H1 (cell line): Measurements from ENCODE around the gene PCDHA12. TPM values are rescaled to one million over a fixed set of nuclear protein-coding genes. Genes with fewer than 3 reads are reported as not detected.

Experiments used
- CTCF ChIA-PET: fragments of 300-600 bp; sonication (Branson Sonifier 250); formaldehyde crosslinking; loops from one replicate; lab custom pipeline; 2021; ENCODE audit not compliant: partially characterized antibody; lab: Charles Lee
- POLR2A ChIA-PET: fragments of 300-600 bp; sonication (Branson Sonifier 250); formaldehyde crosslinking; loops from one replicate; lab custom pipeline; 2021; ENCODE audit warnings: inconsistent platforms; ENCODE audit not compliant: partially characterized antibody; lab: Charles Lee
- DNase-seq, 2 experiments: peaks; one replicate each; pipeline versions ENCODE4 v3.0.0 to v3.0.0-alpha.2; 2010 to 2022; ENCODE audit warnings: low spot score in 2 of 2, low read depth in 1 of 2, mixed read lengths in 1 of 2
- FAIRE-seq: peaks from 2 replicates; lab custom pipeline; 2011; peaks lifted over from hg19 to GRCh38; lab: Jason Lieb, UNC
- H2AFZ ChIP-seq: 2 replicates; pipeline ENCODE4 v1.8.1; 2012; ENCODE audit warnings: low read length, inconsistent platforms
- H2AK5ac ChIP-seq: 2 replicates; pipeline ENCODE4 v1.6.1; 2013; ENCODE audit warnings: low read depth, low read length
- H2BK120ac ChIP-seq: replicated peaks from 2 replicates; pipeline ENCODE3; 2013; ENCODE audit warnings: low read depth, low read length, inconsistent platforms
- H2BK12ac ChIP-seq: 2 replicates; pipeline ENCODE4 v1.6.1; 2013; ENCODE audit warnings: low read depth, low read length
- H2BK15ac ChIP-seq: 2 replicates; pipeline ENCODE4 v1.6.1; 2013; ENCODE audit warnings: low read length
- H2BK20ac ChIP-seq: 2 replicates; pipeline ENCODE4 v1.6.1; 2013; ENCODE audit warnings: low read length
- H2BK5ac ChIP-seq: 2 replicates; pipeline ENCODE4 v1.6.1; 2013; ENCODE audit warnings: low read depth, low read length
- H3K14ac ChIP-seq: 2 replicates; pipeline ENCODE4 v1.6.1; 2013; ENCODE audit warnings: inconsistent platforms; ENCODE audit not compliant: insufficient read length
- H3K18ac ChIP-seq: 2 replicates; pipeline ENCODE4 v1.6.1; 2013; ENCODE audit warnings: low read length; ENCODE audit errors: extremely low read depth
- H3K23ac ChIP-seq: 2 replicates; pipeline ENCODE4 v1.6.1; 2013; ENCODE audit warnings: inconsistent platforms; ENCODE audit not compliant: insufficient read length
- H3K23me2 ChIP-seq: 2 replicates; pipeline ENCODE4 v1.6.1; 2013; ENCODE audit warnings: low read depth, low read length
- H3K27ac ChIP-seq: 2 replicates; pipeline ENCODE4 v1.6.1; 2011; ENCODE audit warnings: low read depth, low read length, inconsistent platforms
- H3K27me3 ChIP-seq, 4 experiments: replicated peaks in 1 of 4; 1 replicate in 1 of 4; 2 replicates in 3 of 4; pipeline versions ENCODE4 v1.6.1 to v1.8.1; 2011 to 2013; ENCODE audit warnings: low read length in 3 of 4, mild to moderate bottlenecking in 3 of 4, inconsistent platforms in 2 of 4, mixed read lengths in 2 of 4, moderate library complexity in 1 of 4; ENCODE audit not compliant: control insufficient read depth in 3 of 4, insufficient read depth in 3 of 4; ENCODE audit errors: extremely low read depth in 1 of 4
- H3K36me3 ChIP-seq, 4 experiments: 2 replicates each; pipeline versions ENCODE4 v1.6.1 to v1.8.1; 2011 to 2013; ENCODE audit warnings: mild to moderate bottlenecking in 4 of 4, low read length in 3 of 4, moderate library complexity in 2 of 4, control low read depth in 1 of 4, inconsistent platforms in 1 of 4; ENCODE audit not compliant: insufficient read depth in 4 of 4, control insufficient read depth in 2 of 4
- H3K4ac ChIP-seq: replicated peaks from 2 replicates; pipeline ENCODE3; 2013; ENCODE audit warnings: low read length, low read depth, mixed read lengths, inconsistent platforms; ENCODE audit not compliant: insufficient read length
- H3K4me1 ChIP-seq, 4 experiments: replicated peaks in 1 of 4; 1 replicate in 1 of 4; 2 replicates in 3 of 4; pipeline versions ENCODE4 v1.6.1 to v1.8.1; 2011 to 2013; ENCODE audit warnings: low read length in 3 of 4, inconsistent platforms in 2 of 4, mixed read lengths in 1 of 4; ENCODE audit not compliant: insufficient read depth in 4 of 4, control insufficient read depth in 3 of 4
- H3K4me2 ChIP-seq, 2 experiments: 2 replicates each; pipeline versions ENCODE4 v1.6.1 to v1.8.1; 2011 to 2013; ENCODE audit warnings: low read depth in 2 of 2, low read length in 2 of 2, control low read depth in 1 of 2, inconsistent platforms in 1 of 2, mild to moderate bottlenecking in 1 of 2; ENCODE audit not compliant: insufficient read depth in 1 of 2
- H3K4me3 ChIP-seq, 4 experiments: fragments of 200-600, 300-600 bp in 1 of 4; sonication (generic), shearing (Covaris generic), sonication (Bioruptor Twin) in 1 of 4; 2 replicates each; pipeline versions ENCODE4 v1.5.1 to v1.8.1; 2011 to 2016; ENCODE audit warnings: low read length in 4 of 4, low read depth in 3 of 4, control low read depth in 2 of 4, inconsistent platforms in 2 of 4, mild to moderate bottlenecking in 2 of 4, mixed read lengths in 1 of 4, moderate library complexity in 1 of 4; ENCODE audit not compliant: insufficient read depth in 2 of 4; ENCODE audit errors: extremely low read depth in 1 of 4
- H3K56ac ChIP-seq: replicated peaks from 2 replicates; pipeline ENCODE3; 2013; ENCODE audit warnings: low read depth, mild to moderate bottlenecking, mixed read lengths, low read length, inconsistent platforms; ENCODE audit not compliant: insufficient read length
- H3K79me1 ChIP-seq: 2 replicates; pipeline ENCODE4 v1.6.1; 2013; ENCODE audit warnings: low read depth, low read length, control low read depth
- H3K79me2 ChIP-seq, 2 experiments: 2 replicates each; pipeline versions ENCODE4 v1.6.1 to v1.8.1; 2012 to 2013; ENCODE audit warnings: low read length in 2 of 2, mild to moderate bottlenecking in 2 of 2, inconsistent platforms in 1 of 2; ENCODE audit not compliant: insufficient read depth in 2 of 2, control insufficient read depth in 1 of 2
- H3K9ac ChIP-seq, 4 experiments: replicated peaks in 1 of 4; 1 replicate in 1 of 4; 2 replicates in 3 of 4; pipeline versions ENCODE4 v1.6.1 to v1.8.1; 2011 to 2013; ENCODE audit warnings: low read depth in 3 of 4, low read length in 3 of 4, control low read depth in 2 of 4, mild to moderate bottlenecking in 2 of 4, moderate library complexity in 2 of 4, inconsistent platforms in 1 of 4; ENCODE audit errors: extremely low read depth in 1 of 4
- H3K9me3 ChIP-seq, 2 experiments: 2 replicates each; pipeline versions ENCODE4 v1.6.1 to v1.8.1; 2012 to 2013; ENCODE audit warnings: mild to moderate bottlenecking in 2 of 2, moderate library complexity in 2 of 2, control low read depth in 1 of 2, inconsistent platforms in 1 of 2, low read depth in 1 of 2, low read length in 1 of 2, mixed read lengths in 1 of 2; ENCODE audit not compliant: insufficient read depth in 2 of 2
- H4K20me1 ChIP-seq, 2 experiments: replicated peaks in 1 of 2; 2 replicates each; pipeline versions ENCODE3 to v1.8.1; 2011 to 2013; ENCODE audit warnings: inconsistent platforms in 2 of 2, low read length in 2 of 2, mild to moderate bottlenecking in 1 of 2; ENCODE audit not compliant: insufficient read depth in 2 of 2, control insufficient read depth in 1 of 2
- H4K5ac ChIP-seq: 2 replicates; pipeline ENCODE4 v1.6.1; 2013; ENCODE audit warnings: low read length, low read depth, mixed read lengths, inconsistent platforms; ENCODE audit not compliant: insufficient read length
- H4K8ac ChIP-seq: 2 replicates; pipeline ENCODE4 v1.8.0; 2013; ENCODE audit warnings: mild to moderate bottlenecking, moderate library complexity, low read length, inconsistent platforms; ENCODE audit not compliant: insufficient read depth; ENCODE audit errors: extremely low read depth
- H4K91ac ChIP-seq: replicated peaks from 2 replicates; pipeline ENCODE3; 2013; ENCODE audit warnings: low read length, mixed read lengths, inconsistent platforms; ENCODE audit not compliant: insufficient read length
- ATF3 ChIP-seq: IDR thresholded peaks from 2 replicates; pipeline ENCODE4 v1.6.1; 2011; ENCODE audit warnings: low read depth, mild to moderate bottlenecking, low read length; ENCODE audit not compliant: insufficient read depth
- BRCA1 ChIP-seq: IDR thresholded peaks from 2 replicates; pipeline ENCODE4 v1.6.1; 2012; ENCODE audit warnings: low read depth, low read length, improper control_type of control experiment
- CHD2 ChIP-seq: IDR thresholded peaks from 2 replicates; pipeline ENCODE4 v1.6.1; 2012; ENCODE audit warnings: low read length, improper control_type of control experiment
- CTBP2 ChIP-seq: IDR thresholded peaks from 2 replicates; pipeline ENCODE4 v1.7.0; 2011; ENCODE audit warnings: borderline replicate concordance, mild to moderate bottlenecking, moderate library complexity, mixed read lengths, low read length; ENCODE audit not compliant: insufficient read depth, insufficient read length
- JUN ChIP-seq: IDR thresholded peaks from 2 replicates; pipeline ENCODE4 v1.6.1; 2011; ENCODE audit warnings: low read depth, mild to moderate bottlenecking, improper control_type of control experiment, low read length
- POLR2A ChIP-seq, 2 experiments: IDR thresholded peaks; 1 replicate in 1 of 2; 2 replicates in 1 of 2; pipeline ENCODE4 v1.6.1; 2011; ENCODE audit warnings: low read depth in 2 of 2, low read length in 2 of 2, mild to moderate bottlenecking in 2 of 2; ENCODE audit errors: control extremely low read depth in 1 of 2
- TBP ChIP-seq: IDR thresholded peaks from 2 replicates; pipeline ENCODE4 v1.6.1; 2011; ENCODE audit warnings: low read depth, low read length, improper control_type of control experiment
- ZNF274 ChIP-seq: IDR thresholded peaks from 2 replicates; pipeline ENCODE4 v1.7.0; 2012; ENCODE audit warnings: low read length, borderline replicate concordance; ENCODE audit errors: extremely low read depth
- WGBS, 2 experiments: shearing (Covaris generic) in 1 of 2; methylation state at CpG; one replicate each; pipeline versions ENCODE4 v1.1.6 to v1.1.7; 2013 to 2015; ENCODE audit warnings: low lambda C conversion rate in 2 of 2, mixed read lengths in 2 of 2, inconsistent platforms in 1 of 2, low coverage in 1 of 2, missing lambda C conversion rate in 1 of 2; ENCODE audit not compliant: insufficient replicate concordance in 2 of 2, insufficient coverage in 1 of 2, insufficient read length in 1 of 2; ENCODE audit errors: extremely low coverage in 1 of 2, missing lambda C conversion rate in 1 of 2; 5-methylcytosine and 5-hydroxymethylcytosine counted together
- polyA plus RNA-seq, 7 experiments: library from polyadenylated mRNA; depleted of rRNA in 3 of 7; stranded (reverse) in 5 of 7; unstranded in 2 of 7; fragments of >200 nt in 5 of 7; fragments of 200-250 nt in 2 of 7; gene quantifications; 1 replicate in 5 of 7; 2 replicates in 1 of 7; 4 replicates in 1 of 7; pipeline versions ENCODE4 v1.2.1 to v1.2.3, GENCODE V29; 2011 to 2013; ENCODE audit warnings: missing spikeins in 2 of 7, mixed read lengths in 2 of 7
- total RNA-seq: library from RNA; stranded (reverse); fragmentation: NEBNext Ultra II Directional; extraction: Animal tissue kit (Norgen Biotek cat#: 25700); gene quantifications from 2 replicates; pipeline ENCODE4 v1.2.1, GENCODE V29; 2021

PCDHA12 gene
- total and polyA plus RNA-seq, 2 of the 8 experiments (the other 6 are each of a cell fraction or from before 2014, with no cell fraction given) = 4.2 to 9.3 TPM

GRCh38 chr5:140916325-140916724, 41.2 kb downstream of the PCDHA12 start:
- no peak overlapping the region for H3K56ac ChIP-seq
- CTCF ChIA-PET = interaction anchor here (0.5 to 1.8 kb wide), 7 partner anchors 11 to 125 kb away, joined by 3 to 14 read pairs (median 3); no protein-coding TSS in a partner anchor
- no peaks in the 10 kb centered on the region for H3K36me3 ChIP-seq
- H3K18ac ChIP-seq = no peak overlapping the region
- H3K4ac ChIP-seq = no peak overlapping the region
- 86% methylated on average over 1 of the region's 1 CpG; no CpG with 5 or more reads in 1 of the 2 experiments for WGBS, 2 experiments
- H3K4me1 ChIP-seq = no peaks in the 10 kb centered on the region
- no peak overlapping the region for H3K27ac ChIP-seq
- H2AFZ ChIP-seq = no peak overlapping the region
- no peak overlapping the region for H2BK5ac ChIP-seq
- no peak overlapping the region for H3K4me3 ChIP-seq
- no peak overlapping the region for H4K8ac ChIP-seq
- no peak overlapping the region for H3K23ac ChIP-seq
- no peak overlapping the region for H2BK15ac ChIP-seq
- peaks cover 0 to 10% of the 10 kb centered on the region in 2 experiments for H4K20me1 ChIP-seq
- no peak overlapping the region for H2BK120ac ChIP-seq
- H2BK12ac ChIP-seq = no peak overlapping the region
- H3K79me2 ChIP-seq = no peaks in the 10 kb centered on the region
- no peaks in the 10 kb centered on the region for H3K9me3 ChIP-seq
- no peak overlapping the region for H3K9ac ChIP-seq
- no peaks in the 10 kb centered on the region; the same call in 1 of the 2 replicates for H3K79me1 ChIP-seq
- no peak overlapping the region for H2BK20ac ChIP-seq
- no peak for FAIRE-seq
- no peak for DNase-seq
- H4K91ac ChIP-seq = no peak overlapping the region
- no peak overlapping the region for H3K4me2 ChIP-seq
- H3K27me3 ChIP-seq = no peaks in the 10 kb centered on the region
- POLR2A ChIA-PET = no interaction called here
- H3K23me2 ChIP-seq = no peaks in the 10 kb centered on the region
- H2AK5ac ChIP-seq = no peak overlapping the region
- no peak overlapping the region for H4K5ac ChIP-seq
- H3K14ac ChIP-seq = no peak overlapping the region
- TF ChIP-seq POLR2A (IDR thresholded peaks at IDR 0.05; ENCODE audit: control extremely low read depth in 1 of 2, low read depth in 2 of 2, low read length in 2 of 2) = no peak
- no peak for TF ChIP-seq TBP
- no peak for TF ChIP-seq BRCA1
- TF ChIP-seq JUN = no peak
- TF ChIP-seq CTBP2 = no peak
- no peak for TF ChIP-seq CHD2
- no peak for TF ChIP-seq ATF3
- no peak for TF ChIP-seq ZNF274
